ENCODE measurements around the gene OR4N2.

- TF ChIP-seq CTCF (IDR thresholded peaks at IDR 0.05; ENCODE audit: low read length) (no peak), EZH2 (IDR thresholded peaks at IDR 0.05; ENCODE audit: borderline replicate concordance, low read length) (no peak)
Observed at GRCh38 chr14:19799880-19800279, 3.7 kb upstream of the OR4N2 start.
